H1 (cell line): ENCODE measurements around the gene UNK. TPM values are rescaled to one million over a fixed set of nuclear protein-coding genes. Genes with fewer than 3 reads are reported as not detected.
A peak's percentile ranks its signal among the peaks of the same experiment; 100 is the strongest.
"Not testable (repeated sequence)": the region's sequence is repeated elsewhere in the genome, so short reads cannot be mapped to it uniquely, and the experiment has no call there.

Source experiments
- CTCF ChIA-PET: fragments of 300-600 bp; sonication (Branson Sonifier 250); formaldehyde crosslinking; loops from one replicate; lab custom pipeline; 2021; ENCODE audit not compliant: partially characterized antibody; lab: Charles Lee
- POLR2A ChIA-PET: fragments of 300-600 bp; sonication (Branson Sonifier 250); formaldehyde crosslinking; loops from one replicate; lab custom pipeline; 2021; ENCODE audit warnings: inconsistent platforms; ENCODE audit not compliant: partially characterized antibody; lab: Charles Lee
- DNase-seq, 2 experiments: peaks; one replicate each; pipeline versions ENCODE4 v3.0.0 to v3.0.0-alpha.2; 2010 to 2022; ENCODE audit warnings: low spot score in 2 of 2, low read depth in 1 of 2, mixed read lengths in 1 of 2
- FAIRE-seq: peaks from 2 replicates; lab custom pipeline; 2011; peaks lifted over from hg19 to GRCh38; lab: Jason Lieb, UNC
- H2AFZ ChIP-seq: 2 replicates; pipeline ENCODE4 v1.8.1; 2012; ENCODE audit warnings: low read length, inconsistent platforms
- H2AK5ac ChIP-seq: 2 replicates; pipeline ENCODE4 v1.6.1; 2013; ENCODE audit warnings: low read depth, low read length
- H2BK120ac ChIP-seq: replicated peaks from 2 replicates; pipeline ENCODE3; 2013; ENCODE audit warnings: low read depth, low read length, inconsistent platforms
- H2BK12ac ChIP-seq: 2 replicates; pipeline ENCODE4 v1.6.1; 2013; ENCODE audit warnings: low read depth, low read length
- H2BK15ac ChIP-seq: 2 replicates; pipeline ENCODE4 v1.6.1; 2013; ENCODE audit warnings: low read length
- H2BK20ac ChIP-seq: 2 replicates; pipeline ENCODE4 v1.6.1; 2013; ENCODE audit warnings: low read length
- H2BK5ac ChIP-seq: 2 replicates; pipeline ENCODE4 v1.6.1; 2013; ENCODE audit warnings: low read depth, low read length
- H3K14ac ChIP-seq: 2 replicates; pipeline ENCODE4 v1.6.1; 2013; ENCODE audit warnings: inconsistent platforms; ENCODE audit not compliant: insufficient read length
- H3K18ac ChIP-seq: 2 replicates; pipeline ENCODE4 v1.6.1; 2013; ENCODE audit warnings: low read length; ENCODE audit errors: extremely low read depth
- H3K23ac ChIP-seq: 2 replicates; pipeline ENCODE4 v1.6.1; 2013; ENCODE audit warnings: inconsistent platforms; ENCODE audit not compliant: insufficient read length
- H3K23me2 ChIP-seq: 2 replicates; pipeline ENCODE4 v1.6.1; 2013; ENCODE audit warnings: low read depth, low read length
- H3K27ac ChIP-seq: 2 replicates; pipeline ENCODE4 v1.6.1; 2011; ENCODE audit warnings: low read depth, low read length, inconsistent platforms
- H3K27me3 ChIP-seq, 4 experiments: replicated peaks in 1 of 4; 1 replicate in 1 of 4; 2 replicates in 3 of 4; pipeline versions ENCODE4 v1.6.1 to v1.8.1; 2011 to 2013; ENCODE audit warnings: low read length in 3 of 4, mild to moderate bottlenecking in 3 of 4, inconsistent platforms in 2 of 4, mixed read lengths in 2 of 4, moderate library complexity in 1 of 4; ENCODE audit not compliant: control insufficient read depth in 3 of 4, insufficient read depth in 3 of 4; ENCODE audit errors: extremely low read depth in 1 of 4
- H3K36me3 ChIP-seq, 4 experiments: 2 replicates each; pipeline versions ENCODE4 v1.6.1 to v1.8.1; 2011 to 2013; ENCODE audit warnings: mild to moderate bottlenecking in 4 of 4, low read length in 3 of 4, moderate library complexity in 2 of 4, control low read depth in 1 of 4, inconsistent platforms in 1 of 4; ENCODE audit not compliant: insufficient read depth in 4 of 4, control insufficient read depth in 2 of 4
- H3K4ac ChIP-seq: replicated peaks from 2 replicates; pipeline ENCODE3; 2013; ENCODE audit warnings: low read length, low read depth, mixed read lengths, inconsistent platforms; ENCODE audit not compliant: insufficient read length
- H3K4me1 ChIP-seq, 4 experiments: replicated peaks in 1 of 4; 1 replicate in 1 of 4; 2 replicates in 3 of 4; pipeline versions ENCODE4 v1.6.1 to v1.8.1; 2011 to 2013; ENCODE audit warnings: low read length in 3 of 4, inconsistent platforms in 2 of 4, mixed read lengths in 1 of 4; ENCODE audit not compliant: insufficient read depth in 4 of 4, control insufficient read depth in 3 of 4
- H3K4me2 ChIP-seq, 2 experiments: 2 replicates each; pipeline versions ENCODE4 v1.6.1 to v1.8.1; 2011 to 2013; ENCODE audit warnings: low read depth in 2 of 2, low read length in 2 of 2, control low read depth in 1 of 2, inconsistent platforms in 1 of 2, mild to moderate bottlenecking in 1 of 2; ENCODE audit not compliant: insufficient read depth in 1 of 2
- H3K4me3 ChIP-seq, 4 experiments: fragments of 200-600, 300-600 bp in 1 of 4; sonication (generic), shearing (Covaris generic), sonication (Bioruptor Twin) in 1 of 4; 2 replicates each; pipeline versions ENCODE4 v1.5.1 to v1.8.1; 2011 to 2016; ENCODE audit warnings: low read length in 4 of 4, low read depth in 3 of 4, control low read depth in 2 of 4, inconsistent platforms in 2 of 4, mild to moderate bottlenecking in 2 of 4, mixed read lengths in 1 of 4, moderate library complexity in 1 of 4; ENCODE audit not compliant: insufficient read depth in 2 of 4; ENCODE audit errors: extremely low read depth in 1 of 4
- H3K56ac ChIP-seq: replicated peaks from 2 replicates; pipeline ENCODE3; 2013; ENCODE audit warnings: low read depth, mild to moderate bottlenecking, mixed read lengths, low read length, inconsistent platforms; ENCODE audit not compliant: insufficient read length
- H3K79me1 ChIP-seq: 2 replicates; pipeline ENCODE4 v1.6.1; 2013; ENCODE audit warnings: low read depth, low read length, control low read depth
- H3K79me2 ChIP-seq, 2 experiments: 2 replicates each; pipeline versions ENCODE4 v1.6.1 to v1.8.1; 2012 to 2013; ENCODE audit warnings: low read length in 2 of 2, mild to moderate bottlenecking in 2 of 2, inconsistent platforms in 1 of 2; ENCODE audit not compliant: insufficient read depth in 2 of 2, control insufficient read depth in 1 of 2
- H3K9ac ChIP-seq, 4 experiments: replicated peaks in 1 of 4; 1 replicate in 1 of 4; 2 replicates in 3 of 4; pipeline versions ENCODE4 v1.6.1 to v1.8.1; 2011 to 2013; ENCODE audit warnings: low read depth in 3 of 4, low read length in 3 of 4, control low read depth in 2 of 4, mild to moderate bottlenecking in 2 of 4, moderate library complexity in 2 of 4, inconsistent platforms in 1 of 4; ENCODE audit errors: extremely low read depth in 1 of 4
- H3K9me3 ChIP-seq, 2 experiments: 2 replicates each; pipeline versions ENCODE4 v1.6.1 to v1.8.1; 2012 to 2013; ENCODE audit warnings: mild to moderate bottlenecking in 2 of 2, moderate library complexity in 2 of 2, control low read depth in 1 of 2, inconsistent platforms in 1 of 2, low read depth in 1 of 2, low read length in 1 of 2, mixed read lengths in 1 of 2; ENCODE audit not compliant: insufficient read depth in 2 of 2
- H4K20me1 ChIP-seq, 2 experiments: replicated peaks in 1 of 2; 2 replicates each; pipeline versions ENCODE3 to v1.8.1; 2011 to 2013; ENCODE audit warnings: inconsistent platforms in 2 of 2, low read length in 2 of 2, mild to moderate bottlenecking in 1 of 2; ENCODE audit not compliant: insufficient read depth in 2 of 2, control insufficient read depth in 1 of 2
- H4K5ac ChIP-seq: 2 replicates; pipeline ENCODE4 v1.6.1; 2013; ENCODE audit warnings: low read length, low read depth, mixed read lengths, inconsistent platforms; ENCODE audit not compliant: insufficient read length
- H4K8ac ChIP-seq: 2 replicates; pipeline ENCODE4 v1.8.0; 2013; ENCODE audit warnings: mild to moderate bottlenecking, moderate library complexity, low read length, inconsistent platforms; ENCODE audit not compliant: insufficient read depth; ENCODE audit errors: extremely low read depth
- H4K91ac ChIP-seq: replicated peaks from 2 replicates; pipeline ENCODE3; 2013; ENCODE audit warnings: low read length, mixed read lengths, inconsistent platforms; ENCODE audit not compliant: insufficient read length
- WGBS, 2 experiments: shearing (Covaris generic) in 1 of 2; methylation state at CpG; one replicate each; pipeline versions ENCODE4 v1.1.6 to v1.1.7; 2013 to 2015; ENCODE audit warnings: low lambda C conversion rate in 2 of 2, mixed read lengths in 2 of 2, inconsistent platforms in 1 of 2, low coverage in 1 of 2, missing lambda C conversion rate in 1 of 2; ENCODE audit not compliant: insufficient replicate concordance in 2 of 2, insufficient coverage in 1 of 2, insufficient read length in 1 of 2; ENCODE audit errors: extremely low coverage in 1 of 2, missing lambda C conversion rate in 1 of 2; 5-methylcytosine and 5-hydroxymethylcytosine counted together
- polyA plus RNA-seq, 7 experiments: library from polyadenylated mRNA; depleted of rRNA in 3 of 7; stranded (reverse) in 5 of 7; unstranded in 2 of 7; fragments of >200 nt in 5 of 7; fragments of 200-250 nt in 2 of 7; gene quantifications; 1 replicate in 5 of 7; 2 replicates in 1 of 7; 4 replicates in 1 of 7; pipeline versions ENCODE4 v1.2.1 to v1.2.3, GENCODE V29; 2011 to 2013; ENCODE audit warnings: missing spikeins in 2 of 7, mixed read lengths in 2 of 7
- total RNA-seq: library from RNA; stranded (reverse); fragmentation: NEBNext Ultra II Directional; extraction: Animal tissue kit (Norgen Biotek cat#: 25700); gene quantifications from 2 replicates; pipeline ENCODE4 v1.2.1, GENCODE V29; 2021

UNK gene
- total and polyA plus RNA-seq, 2 of the 8 experiments (the other 6 are each of a cell fraction or from before 2014, with no cell fraction given) = 24.2 to 33.3 TPM

GRCh38 chr17:75868730-75869281 is 84.2 kb downstream of the UNK start:
- not testable (repeated sequence) for H3K9ac ChIP-seq, H4K91ac ChIP-seq, H3K79me1 ChIP-seq, H3K4me3 ChIP-seq, H4K8ac ChIP-seq, H3K4ac ChIP-seq, H2BK20ac ChIP-seq, H3K4me2 ChIP-seq, H3K23ac ChIP-seq, H3K27ac ChIP-seq, DNase-seq, H3K4me1 ChIP-seq, H3K14ac ChIP-seq, H3K9me3 ChIP-seq, H3K23me2 ChIP-seq, H3K79me2 ChIP-seq, H2BK5ac ChIP-seq, H4K20me1 ChIP-seq, H3K56ac ChIP-seq, FAIRE-seq, H2BK15ac ChIP-seq, H2AK5ac ChIP-seq, H2BK120ac ChIP-seq, H3K36me3 ChIP-seq, H3K18ac ChIP-seq, H3K27me3 ChIP-seq, H2AFZ ChIP-seq, H4K5ac ChIP-seq
- H2BK12ac ChIP-seq = 0 out of 2 replicates have a peak overlapping the region, but pooled peaks have one; percentile 35
- WGBS, 2 experiments = 92% methylated on average over 12 of the region's 12 CpGs; no CpG with 5 or more reads in 1 of the 2 experiments
- CTCF ChIA-PET = interaction anchor here (1.3 to 11.3 kb wide), 4 partner anchors 7 to 23 kb away, joined by 4 to 157 read pairs (median 10); partner anchors contain the start of gene WBP2
- POLR2A ChIA-PET = interaction anchor here (0.8 to 1.7 kb wide), 4 partner anchors 10 to 100 kb away, joined by 3 to 5 read pairs (median 3); no protein-coding TSS in a partner anchor
